Ovary (tissue), 3 donors: ENCODE measurements around the gene CST9L.

Experiments used
- POLR2A ChIP-seq: fragments of 450-650 bp; IDR thresholded peaks from one replicate; pipeline ENCODE4 v1.6.1; 2017; ENCODE audit warnings: antibody characterized with exemption, mild to moderate bottlenecking, moderate library complexity
- TF ChIP-seq, protein P1 (sequence below), 3 donors: fragments of 450-650 bp in 2 of 3; fragments of 200-600 bp in 1 of 3; IDR thresholded peaks; one replicate each; pipeline versions ENCODE4 v1.5.1 to v1.8.0; 2016 to 2022; ENCODE audit warnings: antibody characterized with exemption in 3 of 3, mild to moderate bottlenecking in 1 of 3
- donor health status: DM: no; HTN: no; CAD: no.

DNA sequence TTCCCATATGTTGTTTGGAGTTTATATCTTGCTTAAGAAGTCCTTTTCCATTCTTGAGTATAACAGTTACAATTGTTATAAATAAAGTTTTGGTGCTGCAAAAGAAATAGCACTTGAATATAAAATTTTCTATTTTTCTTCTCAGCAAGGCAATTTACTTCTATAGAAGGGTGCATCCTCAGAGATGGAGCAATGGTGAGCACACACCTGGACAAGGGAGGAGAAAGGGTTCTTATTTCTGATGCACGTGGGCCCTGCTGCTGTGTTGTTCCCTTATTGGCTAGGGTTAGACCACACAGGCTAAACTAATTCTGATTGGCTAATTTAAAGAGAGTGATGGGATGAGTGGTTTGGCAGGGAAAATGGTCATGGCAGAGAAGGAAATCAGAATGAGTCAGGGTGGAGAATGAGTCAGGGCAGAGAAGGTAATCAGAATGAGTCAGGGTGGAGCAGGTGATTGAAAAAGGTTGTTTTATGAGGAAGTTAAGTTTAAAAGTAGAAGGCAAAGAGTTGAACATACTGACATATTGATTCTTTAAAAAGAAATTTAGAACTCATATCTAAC, 39.3 kb downstream of the CST9L start:
- TF ChIP-seq, protein P1, sequence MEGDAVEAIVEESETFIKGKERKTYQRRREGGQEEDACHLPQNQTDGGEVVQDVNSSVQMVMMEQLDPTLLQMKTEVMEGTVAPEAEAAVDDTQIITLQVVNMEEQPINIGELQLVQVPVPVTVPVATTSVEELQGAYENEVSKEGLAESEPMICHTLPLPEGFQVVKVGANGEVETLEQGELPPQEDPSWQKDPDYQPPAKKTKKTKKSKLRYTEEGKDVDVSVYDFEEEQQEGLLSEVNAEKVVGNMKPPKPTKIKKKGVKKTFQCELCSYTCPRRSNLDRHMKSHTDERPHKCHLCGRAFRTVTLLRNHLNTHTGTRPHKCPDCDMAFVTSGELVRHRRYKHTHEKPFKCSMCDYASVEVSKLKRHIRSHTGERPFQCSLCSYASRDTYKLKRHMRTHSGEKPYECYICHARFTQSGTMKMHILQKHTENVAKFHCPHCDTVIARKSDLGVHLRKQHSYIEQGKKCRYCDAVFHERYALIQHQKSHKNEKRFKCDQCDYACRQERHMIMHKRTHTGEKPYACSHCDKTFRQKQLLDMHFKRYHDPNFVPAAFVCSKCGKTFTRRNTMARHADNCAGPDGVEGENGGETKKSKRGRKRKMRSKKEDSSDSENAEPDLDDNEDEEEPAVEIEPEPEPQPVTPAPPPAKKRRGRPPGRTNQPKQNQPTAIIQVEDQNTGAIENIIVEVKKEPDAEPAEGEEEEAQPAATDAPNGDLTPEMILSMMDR (IDR thresholded peaks at IDR 0.05), result no peak
- no peak for TF ChIP-seq POLR2A
